ENCODE results near the gene TYRP1.

DNA sequence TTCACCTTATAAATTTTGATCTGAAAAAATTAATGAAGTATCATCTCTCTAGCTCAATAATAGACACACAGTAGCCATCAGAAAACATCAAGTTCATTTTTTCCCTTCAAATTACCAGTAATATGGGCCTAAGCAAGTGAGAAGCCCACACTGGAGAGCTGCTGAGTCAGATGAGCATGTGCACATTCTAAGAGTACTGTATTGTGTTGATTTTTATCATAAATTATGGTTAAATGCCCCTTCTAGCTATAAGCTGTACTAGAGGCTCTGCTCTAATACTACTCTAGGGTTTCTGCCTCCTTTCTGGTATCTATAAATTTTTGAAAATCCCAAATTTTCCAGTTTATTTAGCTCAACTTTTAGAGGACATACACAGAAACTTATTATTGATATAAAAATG is 42.1 kb upstream of the TYRP1 start:
- TF ChIP-seq POLR2A (IDR thresholded peaks at IDR 0.05; ENCODE audit: low read length) (no peak), GATA1 (IDR thresholded peaks at IDR 0.05; ENCODE audit: low read depth, low read length) (no peak)

All from erythroblast (primary cell).